ENCODE data around the gene ZFYVE19.

The ZFYVE19 gene

GRCh38 chr15:40775740-40776536 is 31.0 kb upstream of the ZFYVE19 start:
- no peak for DNase-seq (ENCODE audit: low read depth)

GRCh38 chr15:40776537-40777141 is 30.2 kb upstream of the ZFYVE19 start:
- no peak for DNase-seq (ENCODE audit: low read depth)

- peak; percentile 71 for DNase-seq (ENCODE audit: low read depth)
These were observed 24.2 kb upstream of the ZFYVE19 start for GRCh38 chr15:40782609-40783227.

- DNase-seq (ENCODE audit: low read depth): no peak
These were observed 21.7 kb upstream of the ZFYVE19 start for GRCh38 chr15:40785164-40785563.

- DNase-seq (ENCODE audit: low read depth): no peak
These were observed 21.1 kb upstream of the ZFYVE19 start for GRCh38 chr15:40785814-40786213.

GRCh38 chr15:40787344-40787841 is 19.5 kb upstream of the ZFYVE19 start:
- no peak for DNase-seq (ENCODE audit: low read depth)

GRCh38 chr15:40787991-40788390 is 18.9 kb upstream of the ZFYVE19 start:
- no peak for DNase-seq (ENCODE audit: low read depth)

- no peak for DNase-seq (ENCODE audit: low read depth)
These were observed 17.8 kb upstream of the ZFYVE19 start for GRCh38 chr15:40789119-40789518.

- no peak for DNase-seq (ENCODE audit: low read depth)
These were observed 16.9 kb upstream of the ZFYVE19 start for GRCh38 chr15:40789999-40790398.

- DNase-seq (ENCODE audit: low read depth): no peak
These were observed 16.2 kb upstream of the ZFYVE19 start for GRCh38 chr15:40790718-40791117.

GRCh38 chr15:40792394-40792793 is 14.5 kb upstream of the ZFYVE19 start:
- no peak for DNase-seq (ENCODE audit: low read depth)

- DNase-seq (ENCODE audit: low read depth): no peak
These were observed 13.5 kb upstream of the ZFYVE19 start for GRCh38 chr15:40793216-40793989.

GRCh38 chr15:40796041-40796440 is 10.8 kb upstream of the ZFYVE19 start:
- no peak for DNase-seq (ENCODE audit: low read depth)

- DNase-seq (ENCODE audit: low read depth): no peak
These were observed 10.4 kb upstream of the ZFYVE19 start for GRCh38 chr15:40796512-40796911.

GRCh38 chr15:40799523-40799922 is 7.4 kb upstream of the ZFYVE19 start:
- DNase-seq (ENCODE audit: low read depth): no peak

GRCh38 chr15:40803076-40803475 is 3.8 kb upstream of the ZFYVE19 start:
- no peak for DNase-seq (ENCODE audit: low read depth)

- no peak for DNase-seq (ENCODE audit: low read depth)
These were observed 3.2 kb upstream of the ZFYVE19 start for GRCh38 chr15:40803688-40804087.

- no peak for DNase-seq (ENCODE audit: low read depth)
These were observed 239 bp upstream of the ZFYVE19 start for GRCh38 chr15:40806672-40807027.

- DNase-seq (ENCODE audit: low read depth): no peak
These were observed 1.1 kb downstream of the ZFYVE19 start for GRCh38 chr15:40807888-40808461.

- no peak for DNase-seq (ENCODE audit: low read depth)
These were observed 2.1 kb downstream of the ZFYVE19 start for GRCh38 chr15:40808861-40809450.

- no peak for DNase-seq (ENCODE audit: low read depth)
These were observed 6.0 kb downstream of the ZFYVE19 start for GRCh38 chr15:40812721-40813425.
